ENCODE data around the gene ANKS1B. TPM values are rescaled to one million over a fixed set of nuclear protein-coding genes. Genes with fewer than 3 reads are reported as not detected.

The ANKS1B gene
- total and polyA plus RNA-seq, 10 of the 15 experiments (the other 5 are each of a cell fraction or from before 2014, with no cell fraction given), result 0.16 to 1.3 (median 0.82) TPM; not detected in 7

- TF ChIP-seq RELB (IDR thresholded peaks at IDR 0.05; ENCODE audit: low read depth) (no peak), ASH2L (IDR thresholded peaks at IDR 0.05; ENCODE audit: borderline replicate concordance, low read depth) (no peak)
These were observed 873.9 kb downstream of the ANKS1B start (continued) for GRCh38 chr12:99110868-99111267.

GRCh38 chr12:99110212-99110611, 874.5 kb downstream of the ANKS1B start:
- Histone ChIP-seq H3K4me1 (ENCODE audit: control insufficient read depth, insufficient read depth, low read length) (no peaks in the 10 kb centered on the region), H2AFZ (ENCODE audit: control insufficient read depth, low read depth, low read length) (no peak overlapping the region), H4K20me1 (ENCODE audit: control insufficient read depth, insufficient read depth) (no peaks in the 10 kb centered on the region), H3K36me3 (ENCODE audit: control insufficient read depth in 2 of 2, insufficient read depth in 2 of 2, low read length in 1 of 2) (no peaks in the 10 kb centered on the region), H3K79me2 (ENCODE audit: control insufficient read depth, insufficient read depth, low read length) (no peaks in the 10 kb centered on the region), H3K4me2 (ENCODE audit: control insufficient read depth, insufficient read depth) (no peak overlapping the region), H3K4me3 (no peak overlapping the region), H3K27me3 (replicated peaks in 1 of 2; ENCODE audit: control insufficient read depth in 2 of 2, insufficient read depth in 2 of 2, low read length in 1 of 2) (no peaks in the 10 kb centered on the region; a peak in 1 of 4 replicates), H3K9ac (ENCODE audit: control insufficient read depth, insufficient read depth, low read length) (no peak overlapping the region), H3K27ac (ENCODE audit: control insufficient read depth, insufficient read depth) (no peak overlapping the region), H3K9me3 (replicated peaks; ENCODE audit: control insufficient read depth, insufficient read depth, low read length) (no peaks in the 10 kb centered on the region; the same call in 2 of the 3 replicates)
- intact Hi-C loops (cut with micrococcal nuclease; ENCODE audit: unreplicated experiment), result no loop called here
- RAD21 ChIA-PET (ENCODE audit: unreplicated experiment), result no interaction called here
- ATAC-seq, result no peak
- CTCF ChIA-PET, result no interaction called here
- BruUV-seq (replicated peaks), result no TSS peak
- POLR2A ChIA-PET, result no interaction called here
- WGBS (ENCODE audit: insufficient coverage, insufficient replicate concordance, low lambda C conversion rate, missing lambda C conversion rate), result 38% methylated on average over 2 of the region's 2 CpGs
- no peak for FAIRE-seq
- DNase-seq (ENCODE audit: low read depth, low spot score), result no peak
- in situ Hi-C loops (cut with MboI), result no loop called here
- SMC1A ChIA-PET (ENCODE audit: uncharacterized antibody, unreplicated experiment), result interaction anchor here (0.6 to 1.0 kb wide), 2 partner anchors 23 to 43 kb away, joined by 3 read pairs; no protein-coding TSS in a partner anchor
- no peak for TF ChIP-seq POU2F2 (IDR thresholded peaks at IDR 0.05; ENCODE audit: borderline replicate concordance, low read depth, low read length)
- no peak for TF ChIP-seq ATF7 (IDR thresholded peaks at IDR 0.05; ENCODE audit: low read depth)
- TF ChIP-seq IRF3 (IDR thresholded peaks at IDR 0.05), result no peak
- no peak for TF ChIP-seq MLLT1 (IDR thresholded peaks at IDR 0.05)
- no peak for TF ChIP-seq HSF1 (IDR thresholded peaks at IDR 0.05; ENCODE audit: low read depth, low read length)
- TF ChIP-seq EGR1 (IDR thresholded peaks at IDR 0.05; ENCODE audit: borderline replicate concordance in 1 of 2, low read depth in 2 of 2, low read length in 2 of 2), result no peak
- TF ChIP-seq EZH2 (IDR thresholded peaks at IDR 0.05; ENCODE audit: borderline replicate concordance, control insufficient read depth, low read depth, low read length), result no peak
- no peak for TF ChIP-seq JUND (IDR thresholded peaks at IDR 0.05; ENCODE audit: low read depth, low read length)
- no peak for TF ChIP-seq ASH2L (IDR thresholded peaks at IDR 0.05; ENCODE audit: borderline replicate concordance, low read depth)
- TF ChIP-seq TARDBP (IDR thresholded peaks at IDR 0.05; ENCODE audit: borderline replicate concordance), result no peak
- TF ChIP-seq EED (IDR thresholded peaks at IDR 0.05; ENCODE audit: low read depth), result no peak
- no peak for TF ChIP-seq ZBTB33 (IDR thresholded peaks at IDR 0.05)
- TF ChIP-seq LARP7 (IDR thresholded peaks at IDR 0.05), result no peak
- no peak for TF ChIP-seq SIN3A (IDR thresholded peaks at IDR 0.05; ENCODE audit: low read depth, low read length)
- TF ChIP-seq NFYA (IDR thresholded peaks at IDR 0.05; ENCODE audit: borderline replicate concordance, low read depth, low read length), result no peak
